Thyroid gland (tissue), 4 donors: ENCODE results near the gene CD79B. TPM values are rescaled to one million over a fixed set of nuclear protein-coding genes. Genes with fewer than 3 reads are reported as not detected.

Experiments used
- DNase-seq, 2 donors: peaks; one replicate each; pipeline ENCODE4 v3.0.0-alpha.2; 2019
- H3K27ac ChIP-seq, 3 donors: fragments of 200-600 bp; sonication (generic); 1 replicate in 2 of 3; 2 replicates in 1 of 3; pipeline ENCODE4 v1.5.1; 2016 to 2019; ENCODE audit warnings: mild to moderate bottlenecking in 1 of 3, moderate library complexity in 1 of 3
- H3K27me3 ChIP-seq: fragments of 200-600 bp; sonication (generic); one replicate; pipeline ENCODE4 v1.5.1; 2019
- H3K36me3 ChIP-seq, 2 donors: fragments of 200-600 bp; sonication (generic); one replicate each; pipeline ENCODE4 v1.5.1; 2016 to 2019
- H3K4me1 ChIP-seq, 2 donors: fragments of 200-600 bp; sonication (generic); one replicate each; pipeline ENCODE4 v1.5.1; 2017 to 2019
- H3K4me3 ChIP-seq, 3 donors: fragments of 200-600 bp; sonication (generic); replicated peaks in 1 of 3; 1 replicate in 2 of 3; 2 replicates in 1 of 3; pipeline ENCODE4 v1.5.1; 2016; ENCODE audit warnings: mild to moderate bottlenecking in 1 of 3
- H3K9me3 ChIP-seq: fragments of 200-600 bp; sonication (generic); one replicate; pipeline ENCODE4 v1.5.1; 2017
- POLR2A ChIP-seq, 2 donors: fragments of 450-650 bp; IDR thresholded peaks; one replicate each; pipeline ENCODE4 v1.6.1; 2017; ENCODE audit warnings: antibody characterized with exemption in 2 of 2, mild to moderate bottlenecking in 2 of 2, moderate library complexity in 1 of 2
- WGBS, 2 donors: methylation state at CpG; one replicate each; pipeline ENCODE4 v1.1.5; 2017; 5-methylcytosine and 5-hydroxymethylcytosine counted together
- intact Hi-C: fragments of 100-400 bp; cut with DNase I; formaldehyde crosslinking; loops from one replicate; pipeline ENCODE4 v1.15.1; 2023
- total RNA-seq, 4 donors: library from RNA; depleted of rRNA; stranded (reverse); fragments of >200 nt; gene quantifications; one replicate each; pipeline ENCODE4 v1.2.3, GENCODE V29; 2016
- TF ChIP-seq, protein P1 (sequence below), 6 experiments: fragments of 200-600 bp in 3 of 6; fragments of 450-650 bp in 3 of 6; sonication (generic) in 3 of 6; IDR thresholded peaks; one replicate each; pipeline ENCODE4 v1.5.1; 2016 to 2019; ENCODE audit warnings: antibody characterized with exemption in 6 of 6, mild to moderate bottlenecking in 2 of 6, inconsistent platforms in 1 of 6, moderate library complexity in 1 of 6

Gene CD79B
- total RNA-seq: 1 to 10 TPM in 2 of 4 donors, not detected in 2; 1.3 to 1.8 TPM

DNA sequence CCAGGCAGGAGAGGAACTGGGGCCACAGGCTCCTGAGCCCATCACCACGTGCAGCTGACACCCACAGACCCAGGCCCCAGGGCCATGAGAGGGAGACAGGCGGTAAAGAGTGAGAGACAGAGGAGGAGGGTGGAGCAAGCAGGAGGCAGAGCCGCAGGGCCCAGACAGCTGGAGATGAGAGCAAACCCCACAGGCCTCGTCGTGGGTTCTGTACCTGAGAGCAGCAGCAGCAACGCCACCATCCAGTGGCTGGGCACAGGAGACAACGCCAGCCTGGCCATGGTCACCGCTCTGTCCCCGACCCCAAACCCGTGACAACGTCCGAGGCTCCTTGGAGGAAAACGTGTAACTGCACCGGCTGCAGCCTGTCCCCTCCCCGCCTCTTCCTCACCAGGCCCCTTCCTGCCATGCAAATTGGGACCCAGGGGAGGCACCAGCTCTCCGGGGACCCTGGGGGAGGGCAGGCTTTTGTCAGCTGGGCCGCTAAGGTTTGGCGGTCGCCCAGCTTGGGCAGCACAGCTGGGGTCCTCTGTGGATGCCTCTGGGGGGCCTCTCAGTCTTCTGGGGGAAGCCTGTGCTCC, at the start of gene CD79B:
Gene CD79B, minus strand, starts transcription at position 351 of the 581 bp plus-strand sequence. Its CDS starts 70 bp downstream, at position 281.
- H3K9me3 ChIP-seq: no peaks in the 10 kb centered on the region
- intact Hi-C loops: no loop called here
- no peaks in the 10 kb centered on the region for H3K36me3 ChIP-seq
- H3K4me3 ChIP-seq: no peak within 1 kb of the TSS
- peaks cover 0 to 10% of the 10 kb centered on the region in 2 donors for H3K4me1 ChIP-seq
- no peaks in the 10 kb centered on the region for H3K27me3 ChIP-seq
- H3K27ac ChIP-seq: no peak within 1 kb of the TSS
- TF ChIP-seq, protein P1, sequence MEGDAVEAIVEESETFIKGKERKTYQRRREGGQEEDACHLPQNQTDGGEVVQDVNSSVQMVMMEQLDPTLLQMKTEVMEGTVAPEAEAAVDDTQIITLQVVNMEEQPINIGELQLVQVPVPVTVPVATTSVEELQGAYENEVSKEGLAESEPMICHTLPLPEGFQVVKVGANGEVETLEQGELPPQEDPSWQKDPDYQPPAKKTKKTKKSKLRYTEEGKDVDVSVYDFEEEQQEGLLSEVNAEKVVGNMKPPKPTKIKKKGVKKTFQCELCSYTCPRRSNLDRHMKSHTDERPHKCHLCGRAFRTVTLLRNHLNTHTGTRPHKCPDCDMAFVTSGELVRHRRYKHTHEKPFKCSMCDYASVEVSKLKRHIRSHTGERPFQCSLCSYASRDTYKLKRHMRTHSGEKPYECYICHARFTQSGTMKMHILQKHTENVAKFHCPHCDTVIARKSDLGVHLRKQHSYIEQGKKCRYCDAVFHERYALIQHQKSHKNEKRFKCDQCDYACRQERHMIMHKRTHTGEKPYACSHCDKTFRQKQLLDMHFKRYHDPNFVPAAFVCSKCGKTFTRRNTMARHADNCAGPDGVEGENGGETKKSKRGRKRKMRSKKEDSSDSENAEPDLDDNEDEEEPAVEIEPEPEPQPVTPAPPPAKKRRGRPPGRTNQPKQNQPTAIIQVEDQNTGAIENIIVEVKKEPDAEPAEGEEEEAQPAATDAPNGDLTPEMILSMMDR (IDR thresholded peaks at IDR 0.05): no peak
- TF ChIP-seq POLR2A (IDR thresholded peaks at IDR 0.05): no peak
- WGBS, 2 donors: 70 to 77% methylated on average over 12 to 18 of the region's 19 CpGs
- no peak for DNase-seq

DNA sequence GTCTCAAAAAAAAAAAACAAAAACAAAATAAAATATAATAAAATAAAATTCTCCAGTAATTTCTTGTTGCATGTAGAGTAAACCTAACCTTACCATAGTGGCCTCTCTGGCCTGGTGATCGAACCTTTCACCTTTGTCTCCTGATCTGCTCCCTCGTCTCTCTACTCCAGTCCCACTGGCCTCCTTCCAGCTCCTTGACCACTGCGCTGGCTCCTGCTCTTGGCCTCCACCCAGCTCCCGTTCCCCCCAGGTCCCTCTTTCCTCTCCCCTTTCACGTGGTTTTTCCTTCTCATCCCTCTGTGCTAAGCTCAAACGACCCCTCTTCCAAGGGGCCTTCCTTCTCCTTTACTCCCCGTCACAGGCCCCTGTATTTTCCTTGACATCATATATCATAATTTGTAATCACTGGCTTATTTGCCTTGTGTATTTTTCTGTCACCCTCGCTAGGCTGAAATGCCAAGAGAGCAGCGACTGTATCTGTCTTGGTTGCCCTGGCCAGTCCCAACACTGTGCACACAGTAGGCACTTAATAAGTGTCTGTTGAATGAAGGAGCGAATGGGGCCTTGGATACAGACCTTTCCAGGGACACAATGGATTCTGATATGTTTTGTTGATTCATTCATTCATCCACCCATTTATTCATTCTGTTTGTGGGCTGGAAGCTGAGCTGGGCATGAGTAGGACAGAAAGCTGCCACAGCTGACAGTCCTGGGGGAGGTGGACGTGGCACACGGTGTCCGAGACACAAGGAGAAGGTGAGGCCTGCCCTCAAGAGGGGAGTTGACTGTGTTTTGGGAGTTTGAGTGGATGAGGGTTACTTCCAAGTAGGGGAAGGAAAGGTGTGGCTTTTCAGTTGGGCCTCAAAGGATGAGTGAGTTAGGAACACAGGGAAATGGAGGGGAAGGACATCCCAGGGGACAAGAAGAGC, 46.4 kb upstream of the CD79B start:
- peak; percentile 68 to 70 for DNase-seq
- intact Hi-C loops: no loop called here
- TF ChIP-seq POLR2A (IDR thresholded peaks at IDR 0.05): no peak
- TF ChIP-seq, protein P1 (IDR thresholded peaks at IDR 0.05): no peak
- no peaks in the 10 kb centered on the region for H3K36me3 ChIP-seq
- peak overlapping the region; percentile 36 to 61 (median 39) for H3K27ac ChIP-seq
- H3K4me1 ChIP-seq: peaks cover 25 to 72% of the 10 kb centered on the region in 2 donors
- no peaks in the 10 kb centered on the region for H3K9me3 ChIP-seq
- no peaks in the 10 kb centered on the region for H3K27me3 ChIP-seq
- 53 to 54% methylated on average over 13 of the region's 13 CpGs for WGBS, 2 donors
- no peak overlapping the region for H3K4me3 ChIP-seq

DNA sequence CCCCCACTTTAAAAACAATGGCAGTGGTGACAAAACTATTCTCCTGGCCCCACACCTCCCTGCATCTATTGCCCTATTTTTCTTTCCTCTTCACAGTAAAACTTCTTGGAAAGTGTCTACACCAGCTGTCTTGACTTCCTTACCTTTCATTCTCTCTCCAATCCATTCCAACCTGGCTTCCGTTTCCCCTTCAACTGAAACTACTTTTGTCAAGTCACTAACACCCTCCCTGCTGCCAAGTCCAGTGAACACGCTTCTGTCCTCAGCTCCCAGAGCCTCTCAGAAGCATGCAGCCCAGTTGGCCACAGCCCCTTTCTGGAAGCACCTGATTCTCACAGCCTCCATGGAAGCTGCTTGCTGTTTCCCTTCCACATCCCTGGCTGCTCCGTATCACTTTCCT, 44.6 kb upstream of the CD79B start:
- WGBS, 2 donors: 69 to 87% methylated on average over 3 of the region's 3 CpGs
- no peak for TF ChIP-seq POLR2A (IDR thresholded peaks at IDR 0.05)
- TF ChIP-seq, protein P1 (IDR thresholded peaks at IDR 0.05): no peak

GRCh38 chr17:63975541-63976092, 43.5 kb upstream of the CD79B start:
- Histone ChIP-seq H3K27me3 (no peaks in the 10 kb centered on the region), H3K4me1 (peaks cover 23 to 74% of the 10 kb centered on the region in 2 donors), H3K4me3 (no peak overlapping the region), H3K9me3 (no peaks in the 10 kb centered on the region), H3K36me3 (no peaks in the 10 kb centered on the region), H3K27ac (no peak overlapping the region)
- TF ChIP-seq POLR2A (IDR thresholded peaks at IDR 0.05): no peak
- TF ChIP-seq, protein P1 (IDR thresholded peaks at IDR 0.05): no peak
- intact Hi-C loops: no loop called here
- 92 to 95% methylated on average over 2 of the region's 2 CpGs for WGBS, 2 donors
- no peak for DNase-seq

More for the DNA sequence above, 44.6 kb upstream of the CD79B start:
- DNase-seq: peak in 1 of 2 donors; percentile 49
- intact Hi-C loops: no loop called here
- H3K9me3 ChIP-seq: no peaks in the 10 kb centered on the region
- no peaks in the 10 kb centered on the region for H3K36me3 ChIP-seq
- no peaks in the 10 kb centered on the region for H3K27me3 ChIP-seq
- H3K4me3 ChIP-seq: no peak overlapping the region
- peaks cover 23 to 77% of the 10 kb centered on the region in 2 donors for H3K4me1 ChIP-seq
- H3K27ac ChIP-seq: no peak overlapping the region
